Transverse colon (tissue), 4 donors: Measurements from ENCODE around the gene ACBD6. TPM values are rescaled to one million over a fixed set of nuclear protein-coding genes. Genes with fewer than 3 reads are reported as not detected.

Experiments
- DNase-seq: peaks from one replicate; pipeline ENCODE4 v3.0.0-alpha.2; 2019
- H3K27ac ChIP-seq, 4 donors: fragments of 200-600 bp; sonication (generic); 2 replicates each; pipeline ENCODE4 v1.5.1; 2016 to 2018; ENCODE audit warnings: inconsistent platforms in 4 of 4
- H3K27me3 ChIP-seq: fragments of 200-600 bp; sonication (generic); 2 replicates; pipeline ENCODE4 v1.5.1; 2017; ENCODE audit warnings: inconsistent platforms
- H3K36me3 ChIP-seq, 4 donors: fragments of 200-600 bp; sonication (generic); 2 replicates each; pipeline ENCODE4 v1.5.1; 2017 to 2019; ENCODE audit warnings: inconsistent platforms in 4 of 4
- H3K4me1 ChIP-seq, 4 donors: fragments of 200-600 bp; sonication (generic); 2 replicates each; pipeline ENCODE4 v1.5.1; 2017 to 2020; ENCODE audit warnings: inconsistent platforms in 4 of 4
- H3K4me3 ChIP-seq, 4 donors: fragments of 200-600 bp; sonication (generic); 1 replicate in 1 of 4; 2 replicates in 3 of 4; pipeline versions ENCODE4 v1.5.1 to v1.6.1; 2017 to 2019; ENCODE audit warnings: inconsistent platforms in 4 of 4
- H3K9me3 ChIP-seq, 2 donors: fragments of 200-600 bp; sonication (generic); 2 replicates each; pipeline ENCODE4 v1.5.1; 2017 to 2019; ENCODE audit warnings: inconsistent platforms in 2 of 2
- CTCF ChIP-seq, 5 experiments: fragments of 200-600 bp in 3 of 5; fragments of 450-650 bp in 2 of 5; sonication (generic) in 3 of 5; IDR thresholded peaks; 1 replicate in 2 of 5; 2 replicates in 3 of 5; pipeline ENCODE4 v1.5.1; 2016 to 2017; ENCODE audit warnings: antibody characterized with exemption in 5 of 5, inconsistent platforms in 3 of 5, mild to moderate bottlenecking in 2 of 5, moderate library complexity in 1 of 5
- EP300 ChIP-seq: sonication (generic); formaldehyde crosslinking; IDR thresholded peaks from one replicate; pipeline ENCODE4 v1.6.1; 2017; ENCODE audit warnings: antibody characterized with exemption, low read depth
- POLR2A ChIP-seq: fragments of 450-650 bp; IDR thresholded peaks from one replicate; pipeline ENCODE4 v1.6.1; 2016; ENCODE audit warnings: antibody characterized with exemption, mild to moderate bottlenecking, moderate library complexity
- POLR2AphosphoS5 ChIP-seq, 3 donors: sonication (generic); formaldehyde crosslinking; IDR thresholded peaks; one replicate each; pipeline ENCODE4 v1.6.1; 2016; ENCODE audit warnings: antibody characterized with exemption in 3 of 3
- whole genome bisulfite sequencing, 2 donors: methylation state at CpG; one replicate each; pipeline ENCODE4 v1.1.5; 2018; ENCODE audit warnings: low coverage in 1 of 2; 5-methylcytosine and 5-hydroxymethylcytosine counted together
- in situ Hi-C, 4 donors: fragments of 200-750 bp; cut with MboI; loops; one replicate each; pipeline versions ENCODE4 v1.15.0 to v1.15.1; 2017; ENCODE audit warnings: low sequenced_read_pairs in 3 of 4, low pct_ligation_motif_present in 1 of 4, low pct_unique_long_range_greater_than_20kb in 1 of 4
- intact Hi-C: fragments of 100-400 bp; cut with DNase I; formaldehyde crosslinking; loops from one replicate; pipeline ENCODE4 v1.15.1; 2023; ENCODE audit warnings: low total_unique reads
- total RNA-seq, 4 donors: library from RNA; depleted of rRNA; stranded (reverse); fragments of >200 nt; gene quantifications; one replicate each; pipeline ENCODE4 v1.1.0, GENCODE V29; 2016

The ACBD6 gene
- total RNA-seq, 4 donors from 2014 or later, result 9.7 to 48.4 (median 38.6) TPM

- H3K4me3 ChIP-seq, result no peak overlapping the region
- no peak overlapping the region for H3K27ac ChIP-seq
- TF ChIP-seq CTCF (IDR thresholded peaks at IDR 0.05), result no peak
- no peak for TF ChIP-seq EP300
- no peak for TF ChIP-seq POLR2A
- TF ChIP-seq POLR2AphosphoS5 (IDR thresholded peaks at IDR 0.05), result no peak
- no peaks in the 10 kb centered on the region for H3K36me3 ChIP-seq
- H3K9me3 ChIP-seq, result no peaks in the 10 kb centered on the region
- no peak for DNase-seq
- peaks cover 37% of the 10 kb centered on the region for H3K27me3 ChIP-seq
- intact Hi-C loops (loop anchor here (10.0 kb wide), 1 partner anchor 215 kb away; no protein-coding TSS in a partner anchor), in situ Hi-C loops (loop anchor here (10.0 to 25.0 kb wide), 2 partner anchors 155 to 228 kb away; no protein-coding TSS in a partner anchor)
- WGBS, 2 donors, result 67 to 72% methylated on average over 1 to 22 of the region's 22 CpGs
- H3K4me1 ChIP-seq, result peaks cover 0 to 4% (median 0%) of the 10 kb centered on the region in 4 donors
Measured at GRCh38 chr1:180259431-180260338, 242.7 kb downstream of the ACBD6 start.

GRCh38 chr1:180258935-180259334 is 243.4 kb downstream of the ACBD6 start:
- in situ Hi-C loops (loop anchor here (10.0 to 25.0 kb wide), 2 partner anchors 156 to 228 kb away; no protein-coding TSS in a partner anchor), intact Hi-C loops (loop anchor here (10.0 kb wide), 1 partner anchor 216 kb away; no protein-coding TSS in a partner anchor)
- H3K4me1 ChIP-seq, result peaks cover 0 to 4% (median 0%) of the 10 kb centered on the region in 4 donors
- WGBS, 2 donors, result 40 to 67% methylated on average over 1 to 5 of the region's 5 CpGs
- no peaks in the 10 kb centered on the region for H3K9me3 ChIP-seq
- H3K27me3 ChIP-seq, result peaks cover 44% of the 10 kb centered on the region
- DNase-seq, result no peak
- H3K27ac ChIP-seq, result no peak overlapping the region
- no peak overlapping the region for H3K4me3 ChIP-seq
- no peaks in the 10 kb centered on the region for H3K36me3 ChIP-seq
- TF ChIP-seq POLR2A, result no peak
- TF ChIP-seq EP300, result no peak
- no peak for TF ChIP-seq CTCF (IDR thresholded peaks at IDR 0.05)
- TF ChIP-seq POLR2AphosphoS5 (IDR thresholded peaks at IDR 0.05), result no peak

GRCh38 chr1:180258290-180258689 is 244.1 kb downstream of the ACBD6 start:
- intact Hi-C loops, result loop anchor here (10.0 kb wide), 1 partner anchor 217 kb away; no protein-coding TSS in a partner anchor
- Histone ChIP-seq H3K27ac (no peak overlapping the region), H3K9me3 (no peaks in the 10 kb centered on the region), H3K4me3 (no peak overlapping the region), H3K36me3 (no peaks in the 10 kb centered on the region), H3K27me3 (peaks cover 50% of the 10 kb centered on the region), H3K4me1 (peaks cover 0 to 4% (median 0%) of the 10 kb centered on the region in 4 donors)
- TF ChIP-seq EP300, result no peak
- TF ChIP-seq CTCF (IDR thresholded peaks at IDR 0.05), result no peak
- no peak for TF ChIP-seq POLR2AphosphoS5 (IDR thresholded peaks at IDR 0.05)
- no peak for TF ChIP-seq POLR2A
- 71 to 77% methylated on average over 4 to 12 of the region's 12 CpGs for WGBS, 2 donors
- in situ Hi-C loops, result loop anchor here (10.0 to 25.0 kb wide), 2 partner anchors 157 to 229 kb away; no protein-coding TSS in a partner anchor
- no peak for DNase-seq

GRCh38 chr1:180257486-180257885 is 244.9 kb downstream of the ACBD6 start:
- no peak for DNase-seq
- WGBS, 2 donors, result 50 to 56% methylated on average over 2 to 8 of the region's 8 CpGs
- TF ChIP-seq POLR2AphosphoS5 (IDR thresholded peaks at IDR 0.05), result no peak
- no peak for TF ChIP-seq EP300
- TF ChIP-seq CTCF (IDR thresholded peaks at IDR 0.05), result no peak
- TF ChIP-seq POLR2A, result no peak
- no peak overlapping the region for H3K27ac ChIP-seq
- H3K27me3 ChIP-seq, result peaks cover 54% of the 10 kb centered on the region
- no peaks in the 10 kb centered on the region for H3K9me3 ChIP-seq
- no peaks in the 10 kb centered on the region for H3K36me3 ChIP-seq
- no peak overlapping the region for H3K4me3 ChIP-seq
- in situ Hi-C loops, result loop anchor here (10.0 to 25.0 kb wide), 2 partner anchors 157 to 230 kb away; no protein-coding TSS in a partner anchor
- intact Hi-C loops, result loop anchor here (10.0 kb wide), 1 partner anchor 217 kb away; no protein-coding TSS in a partner anchor
- H3K4me1 ChIP-seq, result peaks cover 0 to under 1% (median 0%) of the 10 kb centered on the region in 4 donors
